GM23248 (cell line): Measurements from ENCODE around the gene CREB3L1. TPM values are rescaled to one million over a fixed set of nuclear protein-coding genes. Genes with fewer than 3 reads are reported as not detected.

ENCODE experiments used
- DNase-seq: peaks from one replicate; pipeline ENCODE4 v3.0.0-alpha.2; 2015
- H2AFZ ChIP-seq: fragments of 200-600 bp; sonication (generic); 2 replicates; pipeline ENCODE4 v1.6.1; 2016; ENCODE audit warnings: antibody characterized with exemption
- H3F3A ChIP-seq: fragments of 200-600 bp; sonication (generic); 2 replicates; pipeline ENCODE4 v1.6.1; 2016; ENCODE audit warnings: mild to moderate bottlenecking, antibody characterized with exemption, mixed run types; ENCODE audit not compliant: insufficient read depth
- H3K27ac ChIP-seq: fragments of 200-600 bp; sonication (generic); 2 replicates; pipeline ENCODE4 v1.5.1; 2016; ENCODE audit warnings: mild to moderate bottlenecking
- H3K27me3 ChIP-seq: fragments of 200-600 bp; sonication (generic); replicated peaks from 2 replicates; pipeline ENCODE4 v1.6.1; 2016; ENCODE audit warnings: mild to moderate bottlenecking; ENCODE audit not compliant: insufficient read depth
- H3K36me3 ChIP-seq: fragments of 200-600 bp; sonication (generic); 2 replicates; pipeline ENCODE4 v1.6.1; 2016; ENCODE audit warnings: low read depth, mild to moderate bottlenecking
- H3K4me1 ChIP-seq: fragments of 200-600 bp; sonication (generic); 2 replicates; pipeline ENCODE4 v1.6.1; 2016; ENCODE audit warnings: mild to moderate bottlenecking; ENCODE audit not compliant: insufficient read depth
- H3K4me2 ChIP-seq: fragments of 200-600 bp; sonication (generic); one replicate; pipeline ENCODE4 v1.6.1; 2016; ENCODE audit warnings: mild to moderate bottlenecking; ENCODE audit not compliant: unreplicated experiment
- H3K4me3 ChIP-seq: fragments of 200-600 bp; sonication (generic); 2 replicates; pipeline ENCODE4 v1.5.1; 2016; ENCODE audit warnings: mild to moderate bottlenecking
- H3K79me2 ChIP-seq: fragments of 200-600 bp; sonication (generic); 2 replicates; pipeline ENCODE4 v1.6.1; 2016; ENCODE audit warnings: mild to moderate bottlenecking; ENCODE audit not compliant: insufficient read depth
- H3K9ac ChIP-seq: fragments of 200-600 bp; sonication (generic); 2 replicates; pipeline ENCODE4 v1.6.1; 2016; ENCODE audit warnings: mild to moderate bottlenecking
- H3K9me2 ChIP-seq: fragments of 200-600 bp; sonication (generic); 2 replicates; pipeline ENCODE4 v1.6.1; 2016; ENCODE audit warnings: mixed run types, mild to moderate bottlenecking, moderate library complexity; ENCODE audit not compliant: insufficient read depth
- H3K9me3 ChIP-seq: fragments of 200-600 bp; sonication (generic); one replicate; pipeline ENCODE4 v1.6.1; 2017; ENCODE audit warnings: low read depth
- H4K20me1 ChIP-seq: fragments of 200-600 bp; sonication (generic); 2 replicates; pipeline ENCODE4 v1.6.0; 2016; ENCODE audit not compliant: insufficient read depth
- EZH2 ChIP-seq: fragments of 200-600 bp; sonication (generic); IDR thresholded peaks from 2 replicates; pipeline ENCODE4 v1.6.1; 2018; ENCODE audit warnings: antibody characterized with exemption, mild to moderate bottlenecking; ENCODE audit not compliant: insufficient read depth, poor library complexity, severe bottlenecking
- EZH2phosphoT487 ChIP-seq: fragments of 200-600 bp; sonication (generic); IDR thresholded peaks from 2 replicates; pipeline ENCODE4 v1.6.1; 2018; ENCODE audit warnings: antibody characterized with exemption, moderate library complexity, mild to moderate bottlenecking, low read depth; ENCODE audit not compliant: insufficient read depth
- WGBS, 2 experiments: methylation state at CpG; one replicate each; pipeline ENCODE4 v1.1.6; 2015 to 2017; ENCODE audit warnings: low lambda C conversion rate in 2 of 2, low coverage in 1 of 2; ENCODE audit errors: missing lambda C conversion rate in 2 of 2; 5-methylcytosine and 5-hydroxymethylcytosine counted together
- in situ Hi-C: fragments of 300-500 bp; cut with MboI; formaldehyde crosslinking; loops from 2 replicates; pipeline ENCODE4 v1.15.0; 2020
- polyA plus RNA-seq: library from polyadenylated mRNA; unstranded; fragments of >200 nt; fragmentation: Nextera tagmentation; extraction: Ambion mirVana; gene quantifications from 2 replicates; pipeline ENCODE4 v1.2.1, GENCODE V29; 2016
- total RNA-seq: library from RNA; depleted of rRNA; stranded (reverse); fragments of >200 nt; shearing (Covaris generic); gene quantifications from 2 replicates; pipeline ENCODE4 v1.2.3, GENCODE V29; 2014

CREB3L1 gene
- total and polyA plus RNA-seq, 2 experiments from 2014 or later: 37.7 to 146 TPM

- no peak overlapping the region for H3K4me2 ChIP-seq
- no peak overlapping the region for H3K27ac ChIP-seq
- no peak overlapping the region for H3K4me3 ChIP-seq
- H3K79me2 ChIP-seq: no peaks in the 10 kb centered on the region
- H2AFZ ChIP-seq: no peak overlapping the region
- in situ Hi-C loops: no loop called here
- no peak overlapping the region for H3K9ac ChIP-seq
- WGBS, 2 experiments: 67% methylated on average over 5 of the region's 5 CpGs
- no peaks in the 10 kb centered on the region for H3K4me1 ChIP-seq
- DNase-seq: no peak
- H3K36me3 ChIP-seq: no peaks in the 10 kb centered on the region
- no peaks in the 10 kb centered on the region for H3K27me3 ChIP-seq
- H3K9me3 ChIP-seq: no peaks in the 10 kb centered on the region
- H4K20me1 ChIP-seq: no peaks in the 10 kb centered on the region
- no peaks in the 10 kb centered on the region for H3F3A ChIP-seq
- TF ChIP-seq EZH2 (no peak), EZH2phosphoT487 (no peak)
- H3K9me2 ChIP-seq: no peaks in the 10 kb centered on the region
Measured at GRCh38 chr11:46342239-46342638, 64.8 kb downstream of the CREB3L1 start.

GRCh38 chr11:46343520-46343919 lies 66.1 kb downstream of the CREB3L1 start:
- no peak overlapping the region for H3K27ac ChIP-seq
- H3F3A ChIP-seq: no peaks in the 10 kb centered on the region
- H3K4me1 ChIP-seq: peaks cover 6% of the 10 kb centered on the region; the same call in 1 of the 2 replicates
- H3K79me2 ChIP-seq: peaks cover 10% of the 10 kb centered on the region
- H3K4me2 ChIP-seq: no peak overlapping the region
- no peaks in the 10 kb centered on the region for H4K20me1 ChIP-seq
- no peaks in the 10 kb centered on the region for H3K9me2 ChIP-seq
- no peaks in the 10 kb centered on the region for H3K27me3 ChIP-seq
- no peaks in the 10 kb centered on the region for H3K36me3 ChIP-seq
- 72 to 73% methylated on average over 3 of the region's 3 CpGs for WGBS, 2 experiments
- H3K9me3 ChIP-seq: no peaks in the 10 kb centered on the region
- no peak for DNase-seq
- H3K9ac ChIP-seq: no peak overlapping the region
- in situ Hi-C loops: no loop called here
- no peak overlapping the region for H3K4me3 ChIP-seq
- TF ChIP-seq EZH2 (no peak), EZH2phosphoT487 (no peak)
- H2AFZ ChIP-seq: no peak overlapping the region

- Histone ChIP-seq H3K79me2 (peaks cover 25% of the 10 kb centered on the region), H3F3A (no peaks in the 10 kb centered on the region), H3K9ac (no peak overlapping the region), H3K9me2 (no peaks in the 10 kb centered on the region), H3K4me3 (no peak overlapping the region), H3K27ac (no peak overlapping the region), H4K20me1 (no peaks in the 10 kb centered on the region), H2AFZ (no peak overlapping the region), H3K4me1 (peaks cover 9% of the 10 kb centered on the region; the same call in 1 of the 2 replicates), H3K36me3 (no peaks in the 10 kb centered on the region), H3K9me3 (no peaks in the 10 kb centered on the region), H3K27me3 (no peaks in the 10 kb centered on the region), H3K4me2 (no peak overlapping the region)
- DNase-seq: no peak
- in situ Hi-C loops: no loop called here
- TF ChIP-seq EZH2 (no peak), EZH2phosphoT487 (no peak)
- 84 to 86% methylated on average over 19 to 20 of the region's 20 CpGs for WGBS, 2 experiments
Measured at GRCh38 chr11:46345131-46345597, 67.7 kb downstream of the CREB3L1 start.

GRCh38 chr11:46345881-46346484 lies 68.5 kb downstream of the CREB3L1 start:
- Histone ChIP-seq H2AFZ (no peak overlapping the region), H3K4me2 (no peak overlapping the region), H3K9me2 (no peaks in the 10 kb centered on the region), H3K27me3 (no peaks in the 10 kb centered on the region), H4K20me1 (no peaks in the 10 kb centered on the region), H3F3A (no peaks in the 10 kb centered on the region), H3K4me1 (peaks cover 9% of the 10 kb centered on the region; the same call in 1 of the 2 replicates), H3K27ac (no peak overlapping the region), H3K4me3 (no peak overlapping the region), H3K36me3 (no peaks in the 10 kb centered on the region), H3K9me3 (no peaks in the 10 kb centered on the region), H3K79me2 (peaks cover 31% of the 10 kb centered on the region), H3K9ac (no peak overlapping the region)
- in situ Hi-C loops: no loop called here
- DNase-seq: no peak
- TF ChIP-seq EZH2phosphoT487 (no peak), EZH2 (no peak)
- 84 to 85% methylated on average over 9 to 10 of the region's 10 CpGs for WGBS, 2 experiments
